Hepatocyte (in vitro differentiated cells): ENCODE measurements around the gene FRAT2. TPM values are rescaled to one million over a fixed set of nuclear protein-coding genes. Genes with fewer than 3 reads are reported as not detected.

Experiments
- DNase-seq: peaks from one replicate; pipeline ENCODE4 v3.0.0-alpha.2; 2016; ENCODE audit warnings: low spot score
- H2AFZ ChIP-seq: fragments of 200-600 bp; sonication (generic); 2 replicates; pipeline ENCODE4 v1.6.0; 2016; ENCODE audit warnings: antibody characterized with exemption, mild to moderate bottlenecking
- H3K27ac ChIP-seq: fragments of 200-600 bp; sonication (generic); 2 replicates; pipeline ENCODE4 v1.5.1; 2016; ENCODE audit warnings: mild to moderate bottlenecking
- H3K27me3 ChIP-seq: fragments of 200-600 bp; sonication (generic); 2 replicates; pipeline ENCODE4 v1.6.1; 2016
- H3K36me3 ChIP-seq: fragments of 200-600 bp; sonication (generic); replicated peaks from 2 replicates; pipeline ENCODE4 v1.5.1; 2016; ENCODE audit warnings: low read depth; ENCODE audit not compliant: insufficient read depth
- H3K4me1 ChIP-seq: fragments of 200-600 bp; sonication (generic); 2 replicates; pipeline ENCODE4 v1.5.1; 2016; ENCODE audit warnings: mild to moderate bottlenecking, moderate library complexity; ENCODE audit not compliant: insufficient read depth
- H3K4me2 ChIP-seq: fragments of 200-600 bp; sonication (generic); 2 replicates; pipeline ENCODE4 v1.6.0; 2016
- H3K4me3 ChIP-seq: fragments of 200-600 bp; sonication (generic); 2 replicates; pipeline ENCODE4 v1.5.1; 2016; ENCODE audit warnings: mild to moderate bottlenecking
- H3K79me2 ChIP-seq: fragments of 200-600 bp; sonication (generic); 2 replicates; pipeline ENCODE4 v1.6.0; 2017; ENCODE audit warnings: mild to moderate bottlenecking
- H3K9me2 ChIP-seq: fragments of 200-600 bp; sonication (generic); replicated peaks from 2 replicates; pipeline ENCODE4 v1.6.0; 2017; ENCODE audit warnings: mild to moderate bottlenecking; ENCODE audit not compliant: insufficient read depth
- H3K9me3 ChIP-seq: fragments of 200-600 bp; sonication (generic); 2 replicates; pipeline ENCODE4 v1.5.1; 2016; ENCODE audit warnings: low read depth, mild to moderate bottlenecking
- H4K20me1 ChIP-seq: fragments of 200-600 bp; sonication (generic); 2 replicates; pipeline ENCODE4 v1.6.0; 2016; ENCODE audit warnings: mild to moderate bottlenecking; ENCODE audit not compliant: insufficient read depth, poor library complexity, severe bottlenecking
- CTCF ChIP-seq: fragments of 200-600 bp; sonication (generic); IDR thresholded peaks from 2 replicates; pipeline ENCODE4 v1.5.1; 2016; ENCODE audit warnings: antibody characterized with exemption, mild to moderate bottlenecking; ENCODE audit not compliant: poor library complexity
- EZH2 ChIP-seq: fragments of 200-600 bp; sonication (generic); IDR thresholded peaks from 2 replicates; pipeline ENCODE4 v1.6.1; 2016; ENCODE audit warnings: antibody characterized with exemption, mild to moderate bottlenecking, borderline replicate concordance
- EZH2phosphoT487 ChIP-seq: fragments of 200-600 bp; sonication (generic); IDR thresholded peaks from one replicate; pipeline ENCODE4 v1.6.1; 2018; ENCODE audit warnings: antibody characterized with exemption, mild to moderate bottlenecking, low read depth, moderate library complexity; ENCODE audit not compliant: unreplicated experiment, severe bottlenecking
- WGBS: methylation state at CpG from one replicate; pipeline ENCODE4 v1.1.6; 2016; ENCODE audit warnings: low lambda C conversion rate; ENCODE audit errors: missing lambda C conversion rate; 5-methylcytosine and 5-hydroxymethylcytosine counted together
- polyA plus RNA-seq: library from polyadenylated mRNA; unstranded; fragments of >200 nt; fragmentation: Nextera tagmentation; extraction: Ambion mirVana; gene quantifications from 2 replicates; pipeline ENCODE4 v1.2.1, GENCODE V29; 2016
- total RNA-seq: library from RNA; depleted of rRNA; stranded (reverse); fragments of >200 nt; gene quantifications from 2 replicates; pipeline ENCODE4 v1.2.3, GENCODE V29; 2014

FRAT2 gene
- total and polyA plus RNA-seq, 2 experiments from 2014 or later: 27.4 to 29.4 TPM

- DNase-seq: no peak
- H3K4me1 ChIP-seq: no peaks in the 10 kb centered on the region
- H3K4me2 ChIP-seq: no peak overlapping the region
- H3K4me3 ChIP-seq: no peak overlapping the region
- no peaks in the 10 kb centered on the region for H3K79me2 ChIP-seq
- H3K27me3 ChIP-seq: no peaks in the 10 kb centered on the region
- H3K27ac ChIP-seq: no peak overlapping the region
- WGBS: 98% methylated on average over 8 of the region's 8 CpGs
- H3K9me2 ChIP-seq: no peaks in the 10 kb centered on the region
- no peaks in the 10 kb centered on the region for H4K20me1 ChIP-seq
- H3K36me3 ChIP-seq: no peaks in the 10 kb centered on the region
- no peaks in the 10 kb centered on the region for H3K9me3 ChIP-seq
- TF ChIP-seq EZH2: no peak
- TF ChIP-seq CTCF: no peak
- no peak for TF ChIP-seq EZH2phosphoT487
- no peak overlapping the region for H2AFZ ChIP-seq
Observed at GRCh38 chr10:97381626-97382025, 47.1 kb upstream of the FRAT2 start.

- Histone ChIP-seq H3K4me3 (no peak overlapping the region), H2AFZ (no peak overlapping the region), H3K27me3 (no peaks in the 10 kb centered on the region), H4K20me1 (no peaks in the 10 kb centered on the region), H3K36me3 (no peaks in the 10 kb centered on the region), H3K9me2 (no peaks in the 10 kb centered on the region), H3K79me2 (no peaks in the 10 kb centered on the region), H3K9me3 (no peaks in the 10 kb centered on the region), H3K27ac (no peak overlapping the region), H3K4me1 (no peaks in the 10 kb centered on the region), H3K4me2 (no peak overlapping the region)
- DNase-seq: peak; percentile 18
- TF ChIP-seq EZH2: no peak
- WGBS: 92% methylated on average over 8 of the region's 8 CpGs
Observed at GRCh38 chr10:97380516-97380915, 46.0 kb upstream of the FRAT2 start.

- TF ChIP-seq EZH2phosphoT487 (no peak), EZH2 (no peak), CTCF (no peak)
- Histone ChIP-seq H3K4me3 (no peak overlapping the region), H3K79me2 (no peaks in the 10 kb centered on the region), H4K20me1 (no peaks in the 10 kb centered on the region), H3K4me2 (no peak overlapping the region), H3K9me3 (no peaks in the 10 kb centered on the region), H3K27ac (no peak overlapping the region), H3K27me3 (no peaks in the 10 kb centered on the region), H2AFZ (no peak overlapping the region), H3K9me2 (no peaks in the 10 kb centered on the region), H3K36me3 (no peaks in the 10 kb centered on the region), H3K4me1 (no peaks in the 10 kb centered on the region)
- 93% methylated on average over 15 of the region's 15 CpGs for WGBS
- DNase-seq: peak; percentile 2
Observed at GRCh38 chr10:97378933-97379921, 44.7 kb upstream of the FRAT2 start.

GRCh38 chr10:97376413-97376812 lies 41.9 kb upstream of the FRAT2 start:
- Histone ChIP-seq H3K4me1 (no peaks in the 10 kb centered on the region), H3K9me2 (no peaks in the 10 kb centered on the region), H3K36me3 (no peaks in the 10 kb centered on the region), H4K20me1 (no peaks in the 10 kb centered on the region), H3K79me2 (no peaks in the 10 kb centered on the region), H3K9me3 (no peaks in the 10 kb centered on the region), H3K27me3 (no peaks in the 10 kb centered on the region), H2AFZ (no peak overlapping the region), H3K4me3 (no peak overlapping the region), H3K4me2 (no peak overlapping the region), H3K27ac (no peak overlapping the region)
- TF ChIP-seq EZH2 (no peak), EZH2phosphoT487 (no peak), CTCF (no peak)
- DNase-seq: no peak
- WGBS: 93% methylated on average over 6 of the region's 6 CpGs
